GM12872 (cell line): ENCODE measurements around the gene USP5.

Experiments used
- CTCF ChIP-seq: IDR thresholded peaks from 3 replicates; pipeline ENCODE4 v1.5.1; 2011; ENCODE audit warnings: low read depth, mild to moderate bottlenecking, low read length, moderate library complexity; ENCODE audit not compliant: insufficient read depth

USP5 gene

GRCh38 chr12:6826734-6827436, 25.1 kb upstream of the USP5 start:
- no peak for TF ChIP-seq CTCF

GRCh38 chr12:6827437-6827911, 24.5 kb upstream of the USP5 start:
- TF ChIP-seq CTCF = no peak

GRCh38 chr12:6827982-6828780, 23.8 kb upstream of the USP5 start, which contains the start of gene P3H3:
TSS of gene P3H3 (plus strand) at chr12:6828407. CDS start at chr12:6828441, 34 bp downstream.
- TF ChIP-seq CTCF = no peak

GRCh38 chr12:6828781-6829535, 23.0 kb upstream of the USP5 start:
- no peak for TF ChIP-seq CTCF

GRCh38 chr12:6829536-6830220, 22.3 kb upstream of the USP5 start:
- no peak for TF ChIP-seq CTCF

- no peak for TF ChIP-seq CTCF
Observed at GRCh38 chr12:6830286-6830890, 21.6 kb upstream of the USP5 start.
